GM19468 (cell line): ENCODE data around the gene PARVB.

Experiments used
- ATAC-seq: cut with Tn5 transposase; IDR thresholded peaks from one replicate; pipeline ENCODE4 v1.9.1; 2021; ENCODE audit warnings: mild to moderate bottlenecking, moderate library complexity, moderate number of reproducible peaks; ENCODE audit not compliant: unreplicated experiment; ENCODE audit errors: extremely low read depth

The PARVB gene

GRCh38 chr22:44080936-44081861, 57.1 kb downstream of the PARVB start:
- no peak for ATAC-seq

- no peak for ATAC-seq
These were observed 58.7 kb downstream of the PARVB start for GRCh38 chr22:44082801-44083200.

GRCh38 chr22:44084044-44084772, 60.1 kb downstream of the PARVB start:
- ATAC-seq = no peak

GRCh38 chr22:44085743-44086270, 61.7 kb downstream of the PARVB start:
- ATAC-seq = no peak

GRCh38 chr22:44086271-44087088, 62.4 kb downstream of the PARVB start:
- no peak for ATAC-seq

- no peak for ATAC-seq
These were observed 63.0 kb downstream of the PARVB start for GRCh38 chr22:44087089-44087430.

GRCh38 chr22:44088976-44089570, 65.0 kb downstream of the PARVB start:
- ATAC-seq = no peak

GRCh38 chr22:44089717-44090570, 65.8 kb downstream of the PARVB start:
- ATAC-seq = no peak

- ATAC-seq = no peak
These were observed 66.4 kb downstream of the PARVB start for GRCh38 chr22:44090571-44090905.

- ATAC-seq = no peak
These were observed 67.1 kb downstream of the PARVB start for GRCh38 chr22:44091021-44091721.

- ATAC-seq = no peak
These were observed 67.6 kb downstream of the PARVB start for GRCh38 chr22:44091751-44092150.

- ATAC-seq = no peak
These were observed 68.6 kb downstream of the PARVB start for GRCh38 chr22:44092636-44093220.

GRCh38 chr22:44093791-44094190, 69.7 kb downstream of the PARVB start:
- ATAC-seq = no peak

- no peak for ATAC-seq
These were observed 70.7 kb downstream of the PARVB start for GRCh38 chr22:44094751-44095302.

GRCh38 chr22:44096736-44097135, 72.6 kb downstream of the PARVB start:
- no peak for ATAC-seq

GRCh38 chr22:44097263-44098020, 73.3 kb downstream of the PARVB start:
- no peak for ATAC-seq

- no peak for ATAC-seq
These were observed 74.1 kb downstream of the PARVB start for GRCh38 chr22:44098021-44098739.
